Suprapubic skin (tissue), 4 donors: ENCODE data around the gene LGI2. TPM values are rescaled to one million over a fixed set of nuclear protein-coding genes. Genes with fewer than 3 reads are reported as not detected.

Experiments used
- DNase-seq, 2 donors: peaks; one replicate each; pipeline ENCODE4 v3.0.0-alpha.2; 2019; ENCODE audit warnings: low spot score in 2 of 2
- H3K27ac ChIP-seq: fragments of 200-600 bp; sonication (generic); one replicate; pipeline ENCODE4 v1.5.1; 2019
- H3K27me3 ChIP-seq: fragments of 200-600 bp; sonication (generic); one replicate; pipeline ENCODE4 v1.5.1; 2019
- H3K36me3 ChIP-seq: fragments of 200-600 bp; sonication (generic); one replicate; pipeline ENCODE4 v1.5.1; 2019
- H3K4me1 ChIP-seq: fragments of 200-600 bp; sonication (generic); one replicate; pipeline ENCODE4 v1.5.1; 2019
- H3K4me3 ChIP-seq: fragments of 200-600 bp; sonication (generic); one replicate; pipeline ENCODE4 v1.5.1; 2019; ENCODE audit warnings: mild to moderate bottlenecking
- H3K9me3 ChIP-seq: fragments of 200-600 bp; sonication (generic); one replicate; pipeline ENCODE4 v1.5.1; 2019
- CTCF ChIP-seq, 2 donors: fragments of 200-600 bp in 1 of 2; fragments of 450-650 bp in 1 of 2; sonication (generic) in 1 of 2; IDR thresholded peaks; one replicate each; pipeline ENCODE4 v1.5.1; 2016 to 2019; ENCODE audit warnings: antibody characterized with exemption in 2 of 2, mild to moderate bottlenecking in 1 of 2, moderate library complexity in 1 of 2
- EP300 ChIP-seq: sonication (generic); formaldehyde crosslinking; IDR thresholded peaks from one replicate; pipeline ENCODE4 v1.6.1; 2017; ENCODE audit warnings: antibody characterized with exemption
- POLR2A ChIP-seq, 2 donors: fragments of 450-650 bp; IDR thresholded peaks; one replicate each; pipeline ENCODE4 v1.6.1; 2017; ENCODE audit warnings: antibody characterized with exemption in 2 of 2, mild to moderate bottlenecking in 2 of 2, moderate library complexity in 2 of 2
- POLR2AphosphoS5 ChIP-seq, 3 donors: sonication (generic); formaldehyde crosslinking; IDR thresholded peaks; one replicate each; pipeline ENCODE4 v1.6.1; 2017; ENCODE audit warnings: antibody characterized with exemption in 3 of 3
- WGBS: methylation state at CpG from one replicate; pipeline ENCODE4 v1.1.5; 2018; 5-methylcytosine and 5-hydroxymethylcytosine counted together
- total RNA-seq, 4 donors: library from RNA; depleted of rRNA; stranded (reverse); fragments of >200 nt; gene quantifications; one replicate each; pipeline ENCODE4 v1.1.0, GENCODE V29; 2016

The LGI2 gene
- total RNA-seq, 4 donors from 2014 or later = 0.26 to 0.72 (median 0.50) TPM

- no peak for DNase-seq
- H3K4me3 ChIP-seq = no peak overlapping the region
- no peak overlapping the region for H3K27ac ChIP-seq
- H3K27me3 ChIP-seq = no peaks in the 10 kb centered on the region
- TF ChIP-seq CTCF (IDR thresholded peaks at IDR 0.05) (no peak), EP300 (no peak), POLR2AphosphoS5 (IDR thresholded peaks at IDR 0.05) (no peak), POLR2A (IDR thresholded peaks at IDR 0.05) (no peak)
- no peaks in the 10 kb centered on the region for H3K36me3 ChIP-seq
- H3K9me3 ChIP-seq = no peaks in the 10 kb centered on the region
- 85% methylated on average over 1 of the region's 1 CpG for WGBS
- no peaks in the 10 kb centered on the region for H3K4me1 ChIP-seq
Observed at GRCh38 chr4:25051534-25051933, 20.8 kb upstream of the LGI2 start.

DNA sequence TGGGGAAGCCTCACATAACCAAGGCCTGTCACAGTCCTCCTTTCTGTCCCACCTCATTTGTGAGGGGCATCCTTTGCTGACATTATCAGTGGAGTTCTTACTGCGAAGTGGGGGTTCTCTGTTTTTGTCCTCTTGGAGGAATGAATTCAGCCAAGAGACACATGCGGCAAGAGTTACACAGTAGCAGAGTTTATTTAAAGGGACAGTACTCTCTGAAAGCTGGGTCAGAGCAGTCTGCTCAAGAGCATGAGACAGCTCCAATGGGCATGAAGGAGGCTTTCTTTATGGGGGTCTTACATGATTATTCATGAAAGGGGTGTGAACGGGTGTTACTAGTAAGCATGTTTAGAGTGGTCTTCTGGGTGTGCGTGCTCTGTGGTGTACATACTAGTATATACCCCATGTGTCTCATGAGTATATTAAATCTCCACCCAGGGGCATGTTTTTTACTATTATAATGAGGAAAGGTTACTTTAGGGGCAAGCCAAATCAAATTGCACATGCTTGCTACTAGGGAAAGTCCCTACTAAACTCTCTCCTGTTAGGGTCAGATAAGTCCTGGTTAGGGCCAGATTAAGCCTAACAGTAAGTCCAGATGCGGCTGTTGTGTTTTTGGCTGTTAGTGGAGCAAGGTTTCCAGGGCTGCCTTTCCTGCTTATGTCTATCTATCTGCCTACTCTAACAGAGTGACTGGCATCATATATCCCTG lies 19.8 kb upstream of the LGI2 start:
- Histone ChIP-seq H3K27me3 (no peaks in the 10 kb centered on the region), H3K4me1 (no peaks in the 10 kb centered on the region), H3K9me3 (no peaks in the 10 kb centered on the region), H3K4me3 (no peak overlapping the region), H3K36me3 (no peaks in the 10 kb centered on the region), H3K27ac (no peak overlapping the region)
- DNase-seq = no peak
- TF ChIP-seq EP300 = no peak
- no peak for TF ChIP-seq CTCF (IDR thresholded peaks at IDR 0.05)
- WGBS = 90% methylated on average over 5 of the region's 5 CpGs

GRCh38 chr4:25043548-25043947 lies 12.8 kb upstream of the LGI2 start:
- H3K27me3 ChIP-seq = no peaks in the 10 kb centered on the region
- H3K27ac ChIP-seq = no peak overlapping the region
- H3K36me3 ChIP-seq = no peaks in the 10 kb centered on the region
- 87% methylated on average over 5 of the region's 5 CpGs for WGBS
- H3K4me3 ChIP-seq = no peak overlapping the region
- H3K9me3 ChIP-seq = no peaks in the 10 kb centered on the region
- H3K4me1 ChIP-seq = no peaks in the 10 kb centered on the region
- TF ChIP-seq EP300 (no peak), CTCF (IDR thresholded peaks at IDR 0.05) (no peak), POLR2A (IDR thresholded peaks at IDR 0.05) (no peak), POLR2AphosphoS5 (IDR thresholded peaks at IDR 0.05) (no peak)
- no peak for DNase-seq

GRCh38 chr4:25033526-25033925 lies 2.8 kb upstream of the LGI2 start:
- no peak for DNase-seq
- no peaks in the 10 kb centered on the region for H3K9me3 ChIP-seq
- no peaks in the 10 kb centered on the region for H3K36me3 ChIP-seq
- no peak overlapping the region for H3K27ac ChIP-seq
- H3K27me3 ChIP-seq = peaks cover 8% of the 10 kb centered on the region
- TF ChIP-seq EP300 (no peak), POLR2AphosphoS5 (IDR thresholded peaks at IDR 0.05) (no peak), POLR2A (IDR thresholded peaks at IDR 0.05) (no peak), CTCF (IDR thresholded peaks at IDR 0.05) (no peak)
- H3K4me3 ChIP-seq = no peak overlapping the region
- peaks cover 19% of the 10 kb centered on the region for H3K4me1 ChIP-seq
- 71% methylated on average over 4 of the region's 4 CpGs for WGBS

DNA sequence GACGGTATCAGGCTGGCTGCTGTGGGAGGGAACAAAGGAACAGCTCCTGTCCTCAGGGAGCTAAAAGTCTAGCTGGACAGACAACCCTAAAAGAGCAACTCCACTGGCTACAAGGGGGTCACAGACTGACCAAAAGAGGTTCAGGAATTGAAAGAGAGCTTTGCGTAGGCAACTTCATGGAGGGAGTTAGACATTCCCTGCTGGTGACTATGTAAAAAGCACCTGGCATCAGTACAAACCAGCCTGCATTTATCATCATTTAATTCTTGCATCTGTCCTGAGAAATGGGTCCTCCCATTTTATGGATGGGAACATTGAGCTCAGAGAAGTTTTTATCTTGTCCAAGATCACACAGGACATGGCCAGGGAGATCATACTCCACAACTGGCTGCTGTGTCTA lies 1.4 kb upstream of the LGI2 start:
- Histone ChIP-seq H3K4me1 (peaks cover 19% of the 10 kb centered on the region), H3K36me3 (no peaks in the 10 kb centered on the region), H3K27ac (no peak overlapping the region), H3K9me3 (no peaks in the 10 kb centered on the region), H3K27me3 (peaks cover 8% of the 10 kb centered on the region), H3K4me3 (no peak overlapping the region)
- 65% methylated on average over 2 of the region's 2 CpGs for WGBS
- TF ChIP-seq POLR2AphosphoS5 (IDR thresholded peaks at IDR 0.05) (no peak), EP300 (no peak), POLR2A (IDR thresholded peaks at IDR 0.05) (no peak), CTCF (IDR thresholded peaks at IDR 0.05) (no peak)
- DNase-seq = no peak
